ENCODE data around the gene KCTD3. TPM values are rescaled to one million over a fixed set of nuclear protein-coding genes. Genes with fewer than 3 reads are reported as not detected.

KCTD3 gene
- total RNA-seq, 1 donor from 2014 or later: 24.7 TPM

- DNase-seq (ENCODE audit: low read depth): no peak
- TF ChIP-seq, protein P1, sequence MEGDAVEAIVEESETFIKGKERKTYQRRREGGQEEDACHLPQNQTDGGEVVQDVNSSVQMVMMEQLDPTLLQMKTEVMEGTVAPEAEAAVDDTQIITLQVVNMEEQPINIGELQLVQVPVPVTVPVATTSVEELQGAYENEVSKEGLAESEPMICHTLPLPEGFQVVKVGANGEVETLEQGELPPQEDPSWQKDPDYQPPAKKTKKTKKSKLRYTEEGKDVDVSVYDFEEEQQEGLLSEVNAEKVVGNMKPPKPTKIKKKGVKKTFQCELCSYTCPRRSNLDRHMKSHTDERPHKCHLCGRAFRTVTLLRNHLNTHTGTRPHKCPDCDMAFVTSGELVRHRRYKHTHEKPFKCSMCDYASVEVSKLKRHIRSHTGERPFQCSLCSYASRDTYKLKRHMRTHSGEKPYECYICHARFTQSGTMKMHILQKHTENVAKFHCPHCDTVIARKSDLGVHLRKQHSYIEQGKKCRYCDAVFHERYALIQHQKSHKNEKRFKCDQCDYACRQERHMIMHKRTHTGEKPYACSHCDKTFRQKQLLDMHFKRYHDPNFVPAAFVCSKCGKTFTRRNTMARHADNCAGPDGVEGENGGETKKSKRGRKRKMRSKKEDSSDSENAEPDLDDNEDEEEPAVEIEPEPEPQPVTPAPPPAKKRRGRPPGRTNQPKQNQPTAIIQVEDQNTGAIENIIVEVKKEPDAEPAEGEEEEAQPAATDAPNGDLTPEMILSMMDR (conservative IDR thresholded peaks at IDR 0.05; ENCODE audit: low read depth, low read length): peak; percentile 62
- no peak overlapping the region for H3K4me3 ChIP-seq (ENCODE audit: low read depth, low read length)
Observed at GRCh38 chr1:215526147-215526845, 40.8 kb upstream of the KCTD3 start.

DNA sequence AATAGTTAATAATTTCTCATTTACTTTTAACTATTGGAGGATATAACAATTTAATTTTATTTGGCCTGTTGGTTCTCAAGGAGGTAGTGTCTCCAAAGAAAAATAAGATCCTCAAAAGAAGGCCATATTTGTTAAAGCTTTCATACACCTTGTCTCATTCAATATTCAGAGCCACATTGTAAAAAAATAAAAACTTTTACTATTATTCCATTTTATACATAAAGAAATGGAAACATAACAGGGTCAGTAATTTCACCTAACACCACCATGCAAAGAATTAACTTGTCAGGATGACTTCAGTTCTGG is 40.3 kb upstream of the KCTD3 start:
- TF ChIP-seq, protein P1 (conservative IDR thresholded peaks at IDR 0.05; ENCODE audit: low read depth, low read length): no peak
- DNase-seq (ENCODE audit: low read depth): no peak
- no peak overlapping the region for H3K4me3 ChIP-seq (ENCODE audit: low read depth, low read length)

GRCh38 chr1:215529111-215529510 is 38.0 kb upstream of the KCTD3 start:
- TF ChIP-seq, protein P1 (conservative IDR thresholded peaks at IDR 0.05; ENCODE audit: low read depth, low read length): no peak
- DNase-seq (ENCODE audit: low read depth): peak; percentile 76
- no peak overlapping the region for H3K4me3 ChIP-seq (ENCODE audit: low read depth, low read length)

- no peak for DNase-seq (ENCODE audit: low read depth)
- H3K4me3 ChIP-seq (ENCODE audit: low read depth, low read length): no peak overlapping the region
- TF ChIP-seq, protein P1 (conservative IDR thresholded peaks at IDR 0.05; ENCODE audit: low read depth, low read length): no peak
Observed at GRCh38 chr1:215529571-215529970, 37.5 kb upstream of the KCTD3 start.

GRCh38 chr1:215530401-215530984 is 36.6 kb upstream of the KCTD3 start:
- H3K4me3 ChIP-seq (ENCODE audit: low read depth, low read length): no peak overlapping the region
- TF ChIP-seq, protein P1 (conservative IDR thresholded peaks at IDR 0.05; ENCODE audit: low read depth, low read length): no peak
- no peak for DNase-seq (ENCODE audit: low read depth)

GRCh38 chr1:215539803-215540570 is 27.1 kb upstream of the KCTD3 start:
- no peak for DNase-seq (ENCODE audit: low read depth)

More at GRCh38 chr1:215539803-215540570, 27.1 kb upstream of the KCTD3 start:
- H3K4me3 ChIP-seq (ENCODE audit: low read depth, low read length): no peak overlapping the region
- TF ChIP-seq, protein P1 (conservative IDR thresholded peaks at IDR 0.05; ENCODE audit: low read depth, low read length): no peak
